CD4-positive, alpha-beta T cell treated with Interleukin-17A for 4 hours (primary cell): ENCODE data around the gene AP5S1.
A peak's percentile ranks its signal among the peaks of the same experiment; 100 is the strongest.

ENCODE experiments used
- DNase-seq: peaks from one replicate; pipeline ENCODE4 v3.0.0-alpha.2; 2020; ENCODE audit warnings: mixed read lengths

Gene AP5S1

DNA sequence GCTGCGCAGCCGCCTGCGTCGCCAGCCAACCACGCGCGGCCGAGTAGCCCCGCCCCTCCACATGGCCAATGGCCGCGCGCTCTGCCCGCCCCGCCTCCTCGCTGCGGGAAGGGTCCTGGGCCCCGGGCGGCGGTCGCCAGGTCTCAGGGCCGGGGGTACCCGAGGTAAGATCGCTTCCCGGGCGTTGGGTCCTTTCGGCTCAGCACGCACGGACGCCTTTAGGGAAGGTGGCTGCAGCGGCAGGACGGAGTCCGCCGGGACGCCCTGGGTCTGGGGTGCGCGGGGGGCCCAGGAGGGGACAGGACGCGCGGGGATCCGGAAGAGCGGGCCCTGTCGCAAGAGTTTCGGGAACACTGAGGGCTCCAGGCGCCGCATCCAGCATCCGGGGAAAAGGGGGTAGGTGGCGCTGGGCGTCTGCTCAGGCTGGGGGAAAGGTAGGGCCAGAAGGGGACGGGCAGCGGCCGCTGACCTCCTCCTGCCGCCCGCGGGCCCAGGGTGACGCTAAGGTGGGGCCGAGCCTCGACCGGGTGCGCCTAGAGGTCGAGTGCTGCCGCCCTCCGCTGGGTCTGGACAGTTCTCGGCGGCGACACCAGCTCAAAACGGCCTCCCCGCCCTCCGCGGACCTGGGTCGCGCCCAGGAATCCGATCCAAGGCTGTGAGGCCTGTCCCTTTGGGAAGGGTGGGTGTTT lies 26.5 kb downstream of the AP5S1 start, which contains the start of gene MAVS:
MAVS (plus strand) TSS at position 95 of the 689 bp plus-strand sequence. CDS start 7,791 bp downstream, outside the sequence.
- peak; percentile 92 for DNase-seq

DNA sequence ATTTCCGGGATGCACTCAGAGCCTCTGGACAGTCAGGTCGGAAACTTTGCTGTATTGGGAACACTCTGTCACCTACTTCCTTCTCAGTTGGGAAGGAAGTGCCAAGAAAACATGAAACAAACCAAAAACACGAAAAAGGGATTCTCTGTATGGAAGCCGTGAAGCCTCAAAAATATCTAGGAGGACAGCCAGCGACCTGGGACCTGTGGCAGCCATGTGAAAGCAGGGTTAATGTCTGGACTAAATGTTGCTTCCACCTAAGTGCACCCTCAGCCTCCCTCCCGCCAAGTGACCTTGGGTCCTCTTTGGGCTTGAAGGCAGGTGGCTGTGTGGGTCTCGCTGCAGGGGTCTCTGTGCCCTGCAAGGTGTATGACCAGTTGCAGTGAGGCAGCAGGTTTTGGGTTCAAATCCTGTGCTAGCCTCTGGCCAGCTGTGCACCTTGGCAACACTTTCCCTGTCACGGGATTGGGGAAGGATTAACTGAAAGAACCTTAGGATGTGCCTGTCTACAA lies 27.1 kb downstream of the AP5S1 start:
- no peak for DNase-seq

DNA sequence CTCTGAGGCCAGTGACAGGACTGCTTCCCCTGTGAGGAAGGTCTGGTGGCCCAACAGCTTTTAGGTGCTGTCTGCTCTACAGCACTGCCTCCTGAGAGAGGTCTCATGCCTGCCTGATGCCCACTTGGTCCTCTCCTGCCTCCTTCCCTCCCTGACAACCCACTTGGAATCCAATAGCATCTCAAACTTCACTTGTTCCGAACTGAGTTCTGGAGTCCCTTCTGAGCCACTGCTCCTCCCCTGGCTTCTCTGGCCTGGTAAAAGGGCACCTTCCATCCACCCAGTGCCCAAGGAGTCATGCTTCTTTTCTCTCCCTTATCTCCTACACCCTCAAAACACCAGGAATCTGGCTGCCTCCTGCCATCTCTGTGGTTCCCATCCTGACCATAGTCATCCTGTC lies 28.2 kb downstream of the AP5S1 start:
- no peak for DNase-seq

DNA sequence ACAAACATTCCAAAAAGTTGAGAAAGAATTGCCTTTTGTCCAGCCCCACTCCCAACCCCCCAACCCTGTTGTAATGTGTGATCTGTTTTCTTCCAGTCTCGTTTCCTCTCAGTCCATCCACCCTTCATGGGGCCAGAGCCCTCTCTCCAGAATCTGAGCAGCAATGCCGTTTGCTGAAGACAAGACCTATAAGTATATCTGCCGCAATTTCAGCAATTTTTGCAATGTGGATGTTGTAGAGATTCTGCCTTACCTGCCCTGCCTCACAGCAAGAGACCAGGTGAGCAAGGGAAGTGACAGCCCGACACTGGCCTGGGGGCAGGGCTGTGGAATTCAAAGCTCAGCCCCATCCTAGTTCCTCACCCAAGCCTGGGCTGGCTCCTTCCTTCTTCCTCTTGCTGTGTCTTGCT lies 34.1 kb downstream of the AP5S1 start:
- DNase-seq: no peak

DNA sequence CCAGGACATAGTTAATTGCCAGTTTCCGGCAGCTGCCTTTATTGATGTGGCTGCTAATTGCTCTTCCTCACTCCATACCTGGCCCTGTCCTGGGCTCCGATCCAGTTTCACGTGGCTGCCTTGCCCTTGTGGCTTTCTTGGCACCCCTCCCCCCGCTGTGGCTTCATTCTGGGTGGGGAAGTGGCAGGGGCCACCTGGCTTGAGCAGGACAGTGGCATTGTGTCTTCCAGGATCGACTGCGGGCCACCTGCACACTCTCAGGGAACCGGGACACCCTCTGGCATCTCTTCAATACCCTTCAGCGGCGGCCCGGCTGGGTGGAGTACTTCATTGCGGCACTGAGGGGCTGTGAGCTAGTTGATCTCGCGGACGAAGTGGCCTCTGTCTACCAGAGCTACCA lies 37.1 kb downstream of the AP5S1 start:
- no peak for DNase-seq

DNA sequence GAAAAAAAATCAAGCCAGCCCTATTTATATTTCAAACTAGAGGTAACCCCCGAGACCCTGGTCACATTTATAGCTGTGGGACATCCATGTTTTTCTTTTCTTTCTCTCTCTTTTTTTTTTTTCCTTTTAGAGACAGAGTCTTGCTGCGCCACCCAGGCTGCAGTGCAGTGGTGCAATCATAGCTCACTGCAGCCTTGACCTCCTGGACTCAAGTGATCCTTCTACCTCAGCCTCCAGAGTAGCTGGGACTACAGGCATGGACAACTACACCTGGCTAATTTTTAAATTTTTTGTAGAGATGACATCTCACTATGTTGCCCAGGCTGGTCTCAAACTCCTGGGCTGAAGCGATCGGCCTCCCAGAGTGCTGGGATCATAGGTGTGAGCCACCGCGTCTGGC lies 38.3 kb downstream of the AP5S1 start:
- DNase-seq: no peak

DNA sequence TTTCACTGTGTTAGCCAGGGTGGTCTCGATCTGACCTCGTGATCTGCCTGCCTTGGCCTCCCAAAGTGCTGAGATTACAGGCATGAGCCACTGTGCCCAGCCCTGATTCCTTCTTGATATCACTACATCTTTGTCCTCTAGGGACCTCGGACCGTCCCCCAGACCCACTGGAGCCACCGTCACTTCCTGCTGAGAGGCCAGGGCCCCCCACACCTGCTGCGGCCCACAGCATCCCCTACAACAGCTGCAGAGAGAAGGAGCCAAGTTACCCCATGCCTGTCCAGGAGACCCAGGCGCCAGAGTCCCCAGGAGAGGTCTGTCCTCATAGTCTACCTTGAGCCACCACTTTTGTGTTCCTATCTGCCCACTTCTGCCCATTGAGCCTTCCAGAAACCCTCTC lies 40.8 kb downstream of the AP5S1 start:
- no peak for DNase-seq

DNA sequence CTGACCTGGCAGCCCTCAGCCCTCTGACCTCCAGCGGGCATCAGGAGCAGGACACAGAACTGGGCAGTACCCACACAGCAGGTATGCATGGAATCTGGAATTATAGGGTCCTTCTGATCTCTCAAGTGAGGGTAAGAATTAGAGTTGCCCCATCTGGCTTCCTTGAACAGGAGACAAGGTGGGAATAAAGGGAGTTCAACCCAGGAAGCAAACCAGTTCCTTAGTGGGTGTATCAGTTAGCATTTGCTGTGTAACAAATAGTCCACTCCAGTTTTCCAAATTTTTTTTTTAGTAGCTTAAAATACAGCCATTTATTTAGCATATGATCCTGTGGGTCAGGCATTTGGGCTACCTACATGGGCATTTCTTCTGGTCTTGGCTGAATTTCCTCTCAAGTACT lies 42.0 kb downstream of the AP5S1 start:
- no peak for DNase-seq

DNA sequence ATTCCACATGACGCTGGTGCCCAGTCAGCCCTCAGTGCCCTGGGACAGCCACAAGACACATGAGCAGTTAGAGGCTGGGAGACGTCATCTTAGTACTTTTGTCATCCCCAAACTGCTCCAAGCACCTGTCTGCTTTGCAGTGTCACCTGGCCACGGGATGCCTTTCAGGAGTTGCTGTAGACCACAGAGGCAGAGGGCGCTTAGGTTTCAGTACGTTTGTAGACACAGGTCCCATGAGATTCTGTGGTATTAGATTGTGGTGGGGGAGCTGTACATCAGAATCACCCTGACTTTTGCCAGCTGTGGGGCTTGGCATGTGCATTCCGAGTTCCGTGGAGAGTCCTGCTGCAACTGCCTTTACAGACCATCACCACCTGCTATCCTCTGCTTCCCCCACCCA lies 43.0 kb downstream of the AP5S1 start:
- no peak for DNase-seq

DNA sequence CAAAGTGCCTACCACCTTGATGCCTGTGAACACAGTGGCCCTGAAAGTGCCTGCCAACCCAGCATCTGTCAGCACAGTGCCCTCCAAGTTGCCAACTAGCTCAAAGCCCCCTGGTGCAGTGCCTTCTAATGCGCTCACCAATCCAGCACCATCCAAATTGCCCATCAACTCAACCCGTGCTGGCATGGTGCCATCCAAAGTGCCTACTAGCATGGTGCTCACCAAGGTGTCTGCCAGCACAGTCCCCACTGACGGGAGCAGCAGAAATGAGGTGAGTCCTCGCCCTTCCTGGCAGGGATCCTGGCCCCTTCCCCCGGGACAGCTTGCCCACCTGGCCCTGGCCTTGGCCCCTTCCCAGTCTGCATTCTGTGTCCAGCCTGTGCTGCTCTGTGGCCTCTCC lies 44.2 kb downstream of the AP5S1 start:
- DNase-seq: no peak

DNA sequence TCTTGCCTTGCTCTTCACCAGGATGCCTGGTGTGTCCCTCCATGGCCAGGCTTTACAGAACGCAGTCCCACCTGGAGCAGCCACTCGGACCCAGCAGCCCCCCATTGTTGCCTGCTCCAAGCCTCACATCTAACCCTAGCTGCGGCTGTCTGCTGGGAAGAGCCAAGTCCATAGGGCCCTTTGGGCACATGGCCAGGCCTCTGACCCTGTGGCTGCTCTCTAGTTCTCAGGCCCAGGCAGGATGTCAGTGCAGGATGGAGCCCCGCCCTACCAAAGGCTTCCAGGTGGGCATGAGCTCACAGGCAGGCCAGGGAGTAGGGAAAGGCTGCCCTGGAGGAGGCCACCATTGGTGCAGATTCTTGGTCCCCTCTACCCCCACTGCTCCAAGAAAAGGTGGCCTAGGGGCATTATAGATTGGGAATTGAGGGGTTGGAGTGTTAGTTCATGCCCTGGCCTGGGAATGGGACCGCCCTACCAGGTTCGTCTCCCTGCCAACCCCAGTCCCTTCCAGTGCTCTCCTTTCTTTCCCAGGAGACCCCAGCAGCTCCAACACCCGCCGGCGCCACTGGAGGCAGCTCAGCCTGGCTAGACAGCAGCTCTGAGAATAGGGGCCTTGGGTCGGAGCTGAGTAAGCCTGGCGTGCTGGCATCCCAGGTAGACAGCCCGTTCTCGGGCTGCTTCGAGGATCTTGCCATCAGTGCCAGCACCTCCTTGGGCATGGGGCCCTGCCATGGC lies 45.0 kb downstream of the AP5S1 start:
- no peak for DNase-seq

DNA sequence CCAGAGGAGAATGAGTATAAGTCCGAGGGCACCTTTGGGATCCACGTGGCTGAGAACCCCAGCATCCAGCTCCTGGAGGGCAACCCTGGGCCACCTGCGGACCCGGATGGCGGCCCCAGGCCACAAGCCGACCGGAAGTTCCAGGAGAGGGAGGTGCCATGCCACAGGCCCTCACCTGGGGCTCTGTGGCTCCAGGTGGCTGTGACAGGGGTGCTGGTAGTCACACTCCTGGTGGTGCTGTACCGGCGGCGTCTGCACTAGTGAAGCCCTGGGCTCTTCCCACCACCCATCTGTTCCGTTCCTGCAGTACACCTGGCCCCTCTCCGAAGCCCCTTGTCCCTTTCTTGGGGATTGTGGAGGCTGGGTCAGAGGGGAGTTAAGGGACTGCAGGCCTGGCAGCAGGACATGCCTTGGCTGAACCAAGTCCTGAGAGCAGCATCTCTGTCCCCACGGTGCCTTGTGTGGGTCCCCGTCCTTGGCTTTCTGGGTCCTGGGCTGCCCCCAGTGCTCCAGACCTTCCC lies 45.6 kb downstream of the AP5S1 start:
- no peak for DNase-seq

DNA sequence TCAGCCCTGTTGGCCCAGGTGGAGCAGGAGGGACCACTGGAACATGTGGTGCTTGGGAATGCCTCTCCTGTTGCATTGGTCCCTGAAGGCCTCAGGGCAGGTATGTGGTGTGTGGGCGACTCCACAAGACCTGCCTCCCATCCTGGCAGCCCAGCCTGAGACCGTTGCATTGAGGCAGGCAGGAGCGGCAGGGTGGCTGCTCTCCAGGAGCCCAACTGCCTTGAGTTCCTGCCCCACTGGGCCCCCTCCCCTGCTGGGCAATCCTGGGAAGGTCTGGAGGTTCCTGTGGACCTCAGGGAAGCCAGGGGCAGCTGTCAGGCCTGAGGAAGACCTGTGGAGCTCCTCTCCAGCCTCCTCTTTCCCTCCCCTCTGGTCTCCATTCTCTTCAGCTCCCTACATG lies 46.1 kb downstream of the AP5S1 start:
- no peak for DNase-seq

DNA sequence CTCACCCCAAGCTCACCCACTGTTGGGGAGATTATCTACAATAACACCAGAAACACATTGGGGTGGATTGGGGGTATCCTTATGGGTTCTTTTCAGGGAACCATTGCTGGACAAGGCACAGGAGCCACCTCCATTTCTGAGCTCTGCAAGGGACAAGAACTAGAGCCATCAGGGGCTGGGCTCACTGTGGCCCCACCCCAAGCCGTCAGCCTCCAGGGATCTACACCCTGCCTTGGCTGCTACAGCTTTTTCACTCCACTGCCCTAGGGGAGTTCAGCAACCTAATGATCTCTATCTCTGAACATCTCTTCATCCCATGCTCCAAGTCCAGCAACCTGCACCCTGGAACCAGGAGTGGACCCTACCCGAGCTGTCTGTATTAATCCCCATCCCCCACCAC lies 47.5 kb downstream of the AP5S1 start:
- DNase-seq: no peak

DNA sequence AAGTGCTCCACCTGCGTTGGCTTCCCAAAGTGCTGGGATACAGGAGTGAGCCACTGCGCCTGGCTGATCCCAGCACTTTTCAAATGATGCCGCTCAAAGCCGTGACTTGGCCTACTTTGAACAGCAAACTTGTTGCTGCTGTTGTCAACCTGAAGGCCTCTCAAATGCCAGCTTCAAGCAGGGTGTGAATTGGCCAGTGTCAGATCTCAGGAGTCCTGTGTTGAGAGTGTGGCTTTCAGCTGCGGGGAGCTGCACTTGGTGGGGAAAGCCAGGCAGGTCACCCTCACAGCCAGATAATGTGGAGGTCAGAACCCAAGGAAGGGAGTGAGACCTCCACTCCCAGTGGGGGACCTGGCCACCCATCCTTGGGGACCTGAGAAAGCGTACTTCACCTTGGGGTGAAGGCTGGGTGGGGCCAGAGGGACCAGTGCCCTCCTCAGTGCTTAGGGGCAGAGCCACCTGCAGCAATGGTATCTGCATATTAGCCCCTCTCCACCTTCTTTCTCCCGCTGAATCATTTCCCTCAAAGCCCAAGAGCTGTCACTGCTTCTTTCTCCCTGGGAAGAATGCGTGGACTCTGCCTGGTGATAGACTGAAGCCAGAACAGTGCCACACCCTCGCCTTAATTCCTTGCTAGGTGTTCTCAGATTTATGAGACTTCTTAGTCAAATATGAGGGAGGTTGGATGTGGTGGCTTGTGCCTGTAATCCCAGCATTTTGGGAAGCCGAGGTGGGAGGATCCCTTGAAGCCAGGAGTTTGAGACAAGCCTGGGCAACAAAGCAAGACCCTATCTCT lies 49.7 kb downstream of the AP5S1 start:
- no peak for DNase-seq

DNA sequence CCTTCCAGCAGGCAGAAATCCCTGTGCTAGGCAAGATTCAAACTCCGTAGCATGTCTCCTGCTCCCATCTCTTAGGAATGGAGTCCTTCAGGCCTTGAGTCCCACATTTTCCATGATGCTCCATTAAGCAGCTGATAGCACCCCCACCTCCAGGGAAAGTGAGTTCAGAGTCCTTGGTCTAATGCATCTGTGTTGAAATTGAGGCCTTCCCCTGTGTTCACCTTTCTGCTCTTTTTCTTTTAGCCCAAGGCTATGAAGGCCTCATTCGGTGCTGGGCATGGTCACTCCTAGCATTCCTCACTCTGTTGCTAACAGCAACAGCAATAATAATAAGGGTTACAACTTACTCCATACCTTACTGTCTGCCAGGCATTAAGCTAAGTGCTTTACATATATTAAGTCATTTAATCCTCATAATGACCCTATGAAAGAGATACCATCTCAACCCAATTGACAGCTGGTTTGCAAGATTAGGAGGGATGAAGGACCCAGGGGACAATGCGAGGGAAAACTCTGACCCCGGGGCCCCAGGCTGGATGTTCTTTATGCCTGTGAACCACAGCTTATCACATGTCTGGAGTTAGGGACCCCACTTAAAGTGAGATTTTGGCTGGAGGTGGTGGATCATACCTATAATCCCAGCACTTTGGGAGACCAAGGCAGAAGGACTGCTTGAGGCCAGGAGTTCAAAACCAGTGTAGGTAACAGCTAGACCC lies 51.4 kb downstream of the AP5S1 start:
- no peak for DNase-seq

DNA sequence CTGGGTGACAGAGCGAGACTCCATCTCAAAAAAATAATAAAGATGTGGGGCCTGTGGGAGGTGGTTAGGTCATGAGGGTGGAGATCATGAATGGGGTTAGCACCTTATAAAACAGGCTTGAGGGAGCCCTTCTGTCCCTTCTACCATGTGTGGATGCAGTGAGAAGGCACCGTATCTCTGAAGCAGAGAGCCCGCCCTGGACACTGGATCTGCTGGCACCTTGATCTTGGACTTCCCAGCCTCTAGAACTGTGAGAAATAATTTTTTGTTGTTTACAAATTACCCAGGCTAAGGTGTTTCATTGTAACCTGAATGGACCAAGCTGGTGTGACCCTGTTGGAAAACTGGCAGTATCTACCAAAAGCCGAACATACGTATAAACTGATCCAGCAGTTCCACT lies 53.2 kb downstream of the AP5S1 start:
- DNase-seq: no peak

DNA sequence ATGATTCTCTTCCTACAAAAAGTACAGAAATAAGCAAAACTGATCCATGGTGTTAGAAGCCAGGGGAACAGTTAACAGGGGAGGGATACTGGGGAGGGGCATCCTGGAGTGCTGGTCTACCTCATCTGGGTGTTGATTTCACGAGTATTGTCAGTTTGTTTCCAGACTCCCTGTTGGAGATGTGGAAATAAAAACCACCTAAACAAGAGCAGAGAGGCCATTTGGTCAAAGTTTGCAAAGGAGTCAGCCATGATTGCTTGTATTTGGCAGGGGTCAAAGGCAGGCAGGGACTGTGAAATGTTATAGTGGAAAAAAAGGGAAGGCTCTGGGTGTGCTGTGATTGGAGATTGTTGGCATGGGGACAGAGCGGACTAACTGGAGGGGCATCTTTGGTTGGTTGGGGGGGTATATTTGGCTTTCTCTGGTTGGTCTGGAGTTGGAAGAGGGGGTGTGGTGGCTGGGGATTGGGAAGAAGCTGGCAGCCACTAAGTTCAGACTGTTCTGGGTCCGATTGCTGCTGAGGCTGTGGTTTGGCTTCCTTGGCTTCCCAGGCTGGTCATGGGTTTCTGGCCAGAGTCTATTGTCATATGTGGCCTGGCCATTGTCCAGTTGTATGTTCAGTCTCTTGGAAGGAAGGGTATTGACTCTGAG lies 54.0 kb downstream of the AP5S1 start:
- DNase-seq: no peak

DNA sequence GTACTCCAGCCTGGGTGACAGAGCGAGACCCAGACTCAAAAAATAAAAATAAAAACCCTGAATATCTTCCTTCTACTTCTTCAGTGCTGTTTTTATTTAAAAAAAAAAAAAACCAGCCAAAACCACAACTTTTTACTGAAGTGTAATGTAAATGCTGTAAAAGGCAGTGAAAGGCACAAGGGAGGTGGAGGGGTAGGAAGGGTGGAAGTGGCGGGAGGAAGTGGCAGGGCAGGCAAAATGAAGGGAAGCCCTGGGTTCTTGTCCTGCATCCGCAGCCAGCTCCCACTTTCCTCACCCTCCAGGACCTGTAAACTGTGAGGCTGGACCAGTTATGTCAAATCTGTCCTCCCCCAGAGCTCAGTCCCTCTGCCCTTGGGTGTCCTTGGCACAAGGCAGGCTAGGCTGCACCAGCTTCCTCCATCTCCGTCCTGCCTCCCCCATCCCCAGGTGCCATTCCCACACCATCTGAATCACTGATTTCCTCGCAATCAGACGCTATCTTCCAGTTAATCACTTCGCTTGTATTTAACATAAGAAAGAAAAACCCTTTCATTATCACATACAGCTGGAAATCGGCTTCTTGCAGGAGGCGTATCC lies 55.1 kb downstream of the AP5S1 start:
- DNase-seq: no peak

DNA sequence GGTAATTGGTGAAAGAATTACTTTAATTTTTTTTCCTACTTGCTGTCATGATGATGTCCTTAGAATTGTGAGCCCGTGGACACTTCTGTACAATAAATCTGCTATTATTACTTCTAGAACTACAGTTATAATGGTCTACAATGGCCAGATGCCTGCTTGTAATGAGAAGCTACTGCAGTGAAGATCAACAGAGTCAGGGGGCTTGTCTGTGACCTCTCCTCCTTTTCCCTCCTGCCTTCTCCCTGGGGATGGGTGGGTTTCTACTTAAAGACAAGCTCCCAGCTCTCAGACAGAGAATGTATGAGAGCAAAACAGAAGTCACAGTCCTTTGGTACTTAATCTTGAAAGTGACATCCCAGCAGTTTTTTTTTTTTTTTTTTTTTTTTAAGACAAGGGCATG lies 55.7 kb downstream of the AP5S1 start:
- DNase-seq: no peak

DNA sequence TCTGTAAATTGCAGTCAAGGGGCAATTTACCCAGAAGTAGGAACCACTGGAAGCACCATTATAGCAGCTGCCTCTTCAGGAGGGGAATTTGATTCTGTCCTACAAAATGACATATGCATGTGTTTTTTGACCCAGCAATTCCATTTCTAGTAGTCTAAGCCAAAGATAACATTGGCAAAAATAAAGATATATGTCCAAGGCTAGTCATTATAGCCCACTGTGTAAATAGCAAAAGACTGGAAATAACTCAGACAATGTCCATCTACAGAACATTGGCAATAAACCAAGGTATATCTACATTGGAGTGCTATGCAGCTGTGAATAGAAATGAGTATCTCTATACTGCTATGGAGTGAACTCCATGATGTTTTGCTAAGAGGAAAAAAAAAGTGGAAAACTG lies 56.3 kb downstream of the AP5S1 start:
- no peak for DNase-seq
